ENCODE measurements around the gene LRP3. TPM values are rescaled to one million over a fixed set of nuclear protein-coding genes. Genes with fewer than 3 reads are reported as not detected.

Gene LRP3
- total and polyA plus RNA-seq, 2 of the 13 experiments (the other 11 are each of a cell fraction or from before 2014, with no cell fraction given): 17.6 to 51.6 TPM

GRCh38 chr19:33241530-33242101 is 47.5 kb downstream of the LRP3 start (continued):
- no peak for TF ChIP-seq GMEB1 (CRISPR knock-in tag; IDR thresholded peaks at IDR 0.05; ENCODE audit: borderline replicate concordance)
- no peak; the same call in 1 of the 2 replicates for TF ChIP-seq MYC (CRISPR knock-in tag; IDR thresholded peaks at IDR 0.05; ENCODE audit: borderline replicate concordance)
- no peak; the same call in 1 of the 2 replicates for TF ChIP-seq HOXA3 (CRISPR knock-in tag; IDR thresholded peaks at IDR 0.05)
- TF ChIP-seq ATF3 (CRISPR knock-in tag; IDR thresholded peaks at IDR 0.05): no peak
- no peak for TF ChIP-seq XBP1 (CRISPR knock-in tag; IDR thresholded peaks at IDR 0.05)
- no peak for TF ChIP-seq ZBTB43 (CRISPR knock-in tag; conservative IDR thresholded peaks at IDR 0.05)
- TF ChIP-seq MAX (IDR thresholded peaks at IDR 0.05): no peak
- no peak for TF ChIP-seq MAFK (conservative IDR thresholded peaks at IDR 0.05 in 1 of 2, IDR thresholded peaks at IDR 0.05 in 1 of 2; ENCODE audit: low read length in 2 of 2)
- TF ChIP-seq NCOA2 (CRISPR knock-in tag; IDR thresholded peaks at IDR 0.05): no peak; the same call in 1 of the 2 replicates
- TF ChIP-seq ARNT (IDR thresholded peaks at IDR 0.05): no peak
- TF ChIP-seq IKZF4 (CRISPR knock-in tag; IDR thresholded peaks at IDR 0.05; ENCODE audit: borderline replicate concordance, low read depth, not compliant biosample characterization): no peak
- no peak for TF ChIP-seq TAF1 (CRISPR knock-in tag; IDR thresholded peaks at IDR 0.05)
- TF ChIP-seq KIAA2018 (CRISPR knock-in tag; IDR thresholded peaks at IDR 0.05; ENCODE audit: borderline replicate concordance): no peak
- no peak for TF ChIP-seq LBX2 (CRISPR knock-in tag; IDR thresholded peaks at IDR 0.05; ENCODE audit: borderline replicate concordance)
- TF ChIP-seq NR2F6 (IDR thresholded peaks at IDR 0.05): no peak
- TF ChIP-seq NR2F6 (CRISPR knock-in tag; IDR thresholded peaks at IDR 0.05): peak; percentile 17; the same call in 1 of the 2 replicates
- TF ChIP-seq ZFP41 (CRISPR knock-in tag; IDR thresholded peaks at IDR 0.05; ENCODE audit: borderline replicate concordance): no peak
